ENCODE data around the gene KIFAP3.

Gene KIFAP3

GRCh38 chr1:170048515-170048914, 26.0 kb downstream of the KIFAP3 start:
- Histone ChIP-seq H3K27ac (replicated peaks) (no peak overlapping the region), H3K27me3 (ENCODE audit: insufficient read depth, poor library complexity, severe bottlenecking) (no peaks in the 10 kb centered on the region), H3K4me3 (replicated peaks; ENCODE audit: insufficient read depth, low read length) (no peak overlapping the region)
- TF ChIP-seq POLR2AphosphoS5 (IDR thresholded peaks at IDR 0.05; ENCODE audit: low read depth) (no peak), SPI1 (IDR thresholded peaks at IDR 0.05; ENCODE audit: borderline replicate concordance, low read depth) (no peak), REST (IDR thresholded peaks at IDR 0.05; ENCODE audit: insufficient replicate concordance, low read depth) (no peak), CTCF (IDR thresholded peaks at IDR 0.05; ENCODE audit: insufficient read depth, low read length) (no peak), GABPA (IDR thresholded peaks at IDR 0.05; ENCODE audit: low read depth) (no peak)
- DNase-seq (ENCODE audit: low read depth in 1 of 2, low spot score in 1 of 2), result no peak

GRCh38 chr1:170044187-170044586, 30.3 kb downstream of the KIFAP3 start:
- Histone ChIP-seq H3K4me3 (replicated peaks; ENCODE audit: insufficient read depth, low read length) (no peak overlapping the region), H3K27ac (replicated peaks) (no peak overlapping the region), H3K27me3 (ENCODE audit: insufficient read depth, poor library complexity, severe bottlenecking) (no peaks in the 10 kb centered on the region)
- no peak for DNase-seq (ENCODE audit: low read depth in 1 of 2, low spot score in 1 of 2)
- TF ChIP-seq POLR2AphosphoS5 (IDR thresholded peaks at IDR 0.05; ENCODE audit: low read depth) (no peak), GABPA (IDR thresholded peaks at IDR 0.05; ENCODE audit: low read depth) (no peak), SPI1 (IDR thresholded peaks at IDR 0.05; ENCODE audit: borderline replicate concordance, low read depth) (no peak), CTCF (IDR thresholded peaks at IDR 0.05; ENCODE audit: insufficient read depth, low read length) (no peak), REST (IDR thresholded peaks at IDR 0.05; ENCODE audit: insufficient replicate concordance, low read depth) (no peak)

- no peak overlapping the region for H3K27ac ChIP-seq (replicated peaks)
- H3K27me3 ChIP-seq (ENCODE audit: insufficient read depth, poor library complexity, severe bottlenecking), result no peaks in the 10 kb centered on the region
- no peak for TF ChIP-seq SPI1 (IDR thresholded peaks at IDR 0.05; ENCODE audit: borderline replicate concordance, low read depth)
- no peak for TF ChIP-seq REST (IDR thresholded peaks at IDR 0.05; ENCODE audit: insufficient replicate concordance, low read depth)
- TF ChIP-seq CTCF (IDR thresholded peaks at IDR 0.05; ENCODE audit: insufficient read depth, low read length), result no peak
- TF ChIP-seq GABPA (IDR thresholded peaks at IDR 0.05; ENCODE audit: low read depth), result no peak
- TF ChIP-seq POLR2AphosphoS5 (IDR thresholded peaks at IDR 0.05; ENCODE audit: low read depth), result no peak
- no peak overlapping the region for H3K4me3 ChIP-seq (replicated peaks; ENCODE audit: insufficient read depth, low read length)
- no peak for DNase-seq (ENCODE audit: low read depth in 1 of 2, low spot score in 1 of 2)
Observed at GRCh38 chr1:170041423-170042192, 32.9 kb downstream of the KIFAP3 start.

Data from HL-60 (cell line).